GM19455 (cell line): ENCODE results near the gene HTT-AS.
"Not testable (repeated sequence)": the region's sequence is repeated elsewhere in the genome, so short reads cannot be mapped to it uniquely, and the experiment has no call there.

Experiments used
- ATAC-seq: cut with Tn5 transposase; IDR thresholded peaks from one replicate; pipeline ENCODE4 v1.9.1; 2021; ENCODE audit not compliant: unreplicated experiment

HTT-AS gene

DNA sequence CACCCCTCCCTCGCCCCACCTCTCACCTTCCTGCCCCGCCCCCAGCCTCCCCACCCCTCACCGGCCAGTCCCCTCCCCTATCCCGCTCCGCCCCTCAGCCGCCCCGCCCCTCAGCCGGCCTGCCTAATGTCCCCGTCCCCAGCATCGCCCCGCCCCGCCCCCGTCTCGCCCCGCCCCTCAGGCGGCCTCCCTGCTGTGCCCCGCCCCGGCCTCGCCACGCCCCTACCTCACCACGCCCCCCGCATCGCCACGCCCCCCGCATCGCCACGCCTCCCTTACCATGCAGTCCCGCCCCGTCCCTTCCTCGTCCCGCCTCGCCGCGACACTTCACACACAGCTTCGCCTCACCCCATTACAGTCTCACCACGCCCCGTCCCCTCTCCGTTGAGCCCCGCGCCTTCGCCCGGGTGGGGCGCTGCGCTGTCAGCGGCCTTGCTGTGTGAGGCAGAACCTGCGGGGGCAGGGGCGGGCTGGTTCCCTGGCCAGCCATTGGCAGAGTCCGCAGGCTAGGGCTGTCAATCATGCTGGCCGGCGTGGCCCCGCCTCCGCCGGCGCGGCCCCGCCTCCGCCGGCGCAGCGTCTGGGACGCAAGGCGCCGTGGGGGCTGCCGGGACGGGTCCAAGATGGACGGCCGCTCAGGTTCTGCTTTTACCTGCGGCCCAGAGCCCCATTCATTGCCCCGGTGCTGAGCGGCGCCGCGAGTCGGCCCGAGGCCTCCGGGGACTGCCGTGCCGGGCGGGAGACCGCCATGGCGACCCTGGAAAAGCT is at the start of gene HTT-AS, which contains the start of gene HTT:
TSS of gene HTT-AS (minus strand) at position 461 of the 768 bp plus-strand sequence.
TSS of gene HTT (plus strand) at position 604 of the 768 bp plus-strand sequence. CDS start at position 749, 145 bp downstream.
- ATAC-seq: peak; percentile 76

DNA sequence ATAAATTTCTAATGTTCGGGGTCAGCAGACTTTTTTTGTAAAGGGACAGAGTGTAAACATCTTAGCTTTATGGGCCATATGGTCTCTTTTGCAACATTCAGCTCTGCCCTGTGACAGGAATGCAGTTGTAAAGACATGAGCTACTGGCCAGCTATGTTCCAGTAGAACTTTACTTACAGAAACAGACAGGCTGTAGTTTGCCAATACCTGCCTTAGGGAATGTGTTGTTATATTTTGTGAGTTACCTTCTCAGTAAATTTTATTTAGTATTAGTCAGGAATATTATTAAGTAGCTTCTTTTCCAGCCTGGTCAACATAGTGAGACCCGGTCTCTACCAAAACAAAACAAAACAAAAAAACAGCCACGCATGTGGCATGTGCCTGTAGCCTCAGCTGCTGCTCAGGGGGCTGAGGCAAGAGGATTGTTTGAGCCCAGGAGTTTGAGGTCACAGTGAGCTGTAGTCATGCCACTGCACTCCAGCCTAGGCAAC is 48.9 kb upstream of the HTT-AS start:
- no peak for ATAC-seq

- no peak for ATAC-seq
Measured at GRCh38 chr4:3122081-3122563, 47.8 kb upstream of the HTT-AS start.

- no peak for ATAC-seq
Measured at GRCh38 chr4:3121596-3121995, 47.3 kb upstream of the HTT-AS start.

GRCh38 chr4:3121110-3121509 is 46.8 kb upstream of the HTT-AS start:
- no peak for ATAC-seq

DNA sequence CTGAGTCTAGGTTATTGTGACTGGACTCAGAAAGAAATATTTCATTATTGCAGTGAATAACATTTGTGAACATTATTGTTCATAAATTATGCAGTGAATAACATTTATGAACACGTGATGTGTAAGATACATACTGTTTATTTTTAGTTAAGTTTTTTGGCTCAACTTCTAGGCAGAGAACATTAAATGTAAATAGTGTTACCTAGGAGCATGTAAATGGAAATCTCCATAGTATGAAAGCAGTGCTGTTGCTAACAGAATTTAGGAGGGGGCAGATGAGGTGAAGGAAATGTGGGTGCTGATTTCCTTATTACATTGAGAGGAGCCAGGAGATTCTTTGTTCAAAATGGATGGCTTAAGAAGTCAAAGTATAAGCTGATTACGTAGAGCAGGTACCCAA is 45.1 kb upstream of the HTT-AS start:
- no peak for ATAC-seq

DNA sequence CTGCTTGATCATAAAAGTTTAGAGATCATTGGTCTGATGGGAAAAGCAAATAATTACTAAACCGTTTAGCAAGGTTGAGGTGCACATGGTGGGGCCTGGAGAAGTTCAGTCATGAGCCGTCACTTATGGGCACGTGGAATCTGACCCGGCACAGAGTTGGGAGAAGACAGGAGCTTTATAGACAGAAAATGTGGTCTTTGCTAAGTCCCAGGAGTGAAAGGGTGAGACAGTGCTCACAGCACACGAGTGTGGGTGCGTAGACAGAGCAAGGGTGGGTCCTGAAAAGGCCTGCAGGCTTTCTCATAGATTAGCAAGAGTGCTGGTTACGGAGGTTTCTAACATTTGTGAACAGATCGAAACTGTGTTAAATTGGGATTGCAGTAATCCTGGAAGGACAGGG is 44.0 kb upstream of the HTT-AS start:
- no peak for ATAC-seq

GRCh38 chr4:3116955-3117354 is 42.6 kb upstream of the HTT-AS start:
- ATAC-seq: no peak

DNA sequence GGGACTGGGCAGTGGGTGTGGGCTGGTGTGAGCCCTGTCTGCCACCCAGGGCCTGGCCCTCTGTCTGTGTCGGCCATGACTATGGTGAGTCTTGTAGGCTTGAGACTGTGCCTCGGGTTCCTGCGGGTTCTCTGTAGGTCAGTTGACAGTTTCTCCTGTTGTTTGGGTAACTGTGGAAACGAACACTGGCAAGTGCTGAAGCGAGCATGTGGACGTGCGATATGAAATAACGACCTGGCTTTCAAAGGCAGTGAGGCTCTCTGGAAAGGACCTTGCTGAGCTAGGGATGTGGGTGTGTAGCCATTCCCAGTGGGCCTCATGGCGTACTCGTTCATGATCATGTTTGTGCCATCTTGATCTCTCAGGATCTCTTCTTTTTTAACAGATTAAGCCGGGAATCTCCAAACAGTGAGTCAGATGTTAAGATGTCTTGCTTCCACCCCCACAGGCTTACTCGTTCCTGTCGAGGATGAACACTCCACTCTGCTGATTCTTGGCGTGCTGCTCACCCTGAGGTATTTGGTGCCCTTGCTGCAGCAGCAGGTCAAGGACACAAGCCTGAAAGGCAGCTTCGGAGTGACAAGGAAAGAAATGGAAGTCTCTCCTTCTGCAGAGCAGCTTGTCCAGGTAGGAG is 41.4 kb upstream of the HTT-AS start:
- no peak for ATAC-seq

- no peak for ATAC-seq
Measured at GRCh38 chr4:3114377-3114776, 40.0 kb upstream of the HTT-AS start.

- no peak for ATAC-seq
Measured at GRCh38 chr4:3112609-3113469, 38.5 kb upstream of the HTT-AS start.

DNA sequence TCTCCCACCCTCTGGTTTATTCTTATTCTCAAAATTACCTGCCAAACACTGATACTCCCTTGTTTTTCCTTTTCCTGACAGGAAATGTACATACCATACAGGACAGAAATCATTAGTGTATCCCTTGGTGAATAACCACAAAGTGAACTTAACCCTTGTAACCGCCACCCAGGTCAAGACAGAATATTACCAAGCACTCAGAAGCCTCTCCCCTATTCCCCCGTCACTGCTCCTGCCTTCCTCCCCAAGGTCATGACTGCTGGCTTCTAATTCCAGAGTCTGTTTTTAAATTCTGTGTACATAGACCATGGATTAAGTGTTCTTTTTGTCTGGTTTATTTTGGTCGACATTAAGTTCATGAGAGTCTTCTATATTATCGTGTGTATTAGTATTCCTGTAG is 37.9 kb upstream of the HTT-AS start:
- no peak for ATAC-seq

- ATAC-seq: no peak
Measured at GRCh38 chr4:3111461-3111860, 37.1 kb upstream of the HTT-AS start.

DNA sequence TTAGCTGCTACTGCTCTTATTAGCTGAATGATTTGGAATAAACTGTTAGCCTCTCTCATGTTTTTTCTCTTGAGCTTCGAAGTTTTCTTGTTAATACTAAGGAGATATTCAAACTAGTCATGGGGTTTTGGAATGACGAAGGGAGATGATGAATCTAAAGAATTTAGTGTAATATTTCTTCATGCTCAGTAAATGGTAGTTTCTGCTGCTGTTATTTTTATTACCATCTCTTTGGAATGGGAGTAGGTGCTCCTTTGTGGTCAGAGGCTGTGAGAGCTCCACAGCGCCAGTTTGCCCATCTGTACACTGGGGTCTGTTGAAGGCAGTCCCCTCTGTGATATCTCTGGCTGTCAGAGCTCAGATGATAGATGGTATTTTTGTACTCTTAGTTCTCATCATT is 33.9 kb upstream of the HTT-AS start:
- no peak for ATAC-seq

GRCh38 chr4:3107691-3108121 is 33.4 kb upstream of the HTT-AS start:
- ATAC-seq: no peak

DNA sequence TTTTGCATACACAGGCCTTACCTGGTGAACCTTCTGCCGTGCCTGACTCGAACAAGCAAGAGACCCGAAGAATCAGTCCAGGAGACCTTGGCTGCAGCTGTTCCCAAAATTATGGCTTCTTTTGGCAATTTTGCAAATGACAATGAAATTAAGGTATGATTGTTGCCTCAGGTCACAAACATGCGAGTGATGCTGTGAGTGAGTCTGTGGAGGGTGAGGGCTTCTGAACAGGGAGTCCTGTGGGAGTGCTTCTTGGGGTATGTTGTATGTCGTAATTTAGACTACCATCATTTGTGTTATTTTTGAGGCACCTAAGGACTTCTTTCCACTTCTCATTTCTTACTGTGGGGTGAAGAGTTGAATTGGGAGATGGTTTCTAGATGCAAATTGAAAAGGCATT is 32.9 kb upstream of the HTT-AS start:
- ATAC-seq: no peak

DNA sequence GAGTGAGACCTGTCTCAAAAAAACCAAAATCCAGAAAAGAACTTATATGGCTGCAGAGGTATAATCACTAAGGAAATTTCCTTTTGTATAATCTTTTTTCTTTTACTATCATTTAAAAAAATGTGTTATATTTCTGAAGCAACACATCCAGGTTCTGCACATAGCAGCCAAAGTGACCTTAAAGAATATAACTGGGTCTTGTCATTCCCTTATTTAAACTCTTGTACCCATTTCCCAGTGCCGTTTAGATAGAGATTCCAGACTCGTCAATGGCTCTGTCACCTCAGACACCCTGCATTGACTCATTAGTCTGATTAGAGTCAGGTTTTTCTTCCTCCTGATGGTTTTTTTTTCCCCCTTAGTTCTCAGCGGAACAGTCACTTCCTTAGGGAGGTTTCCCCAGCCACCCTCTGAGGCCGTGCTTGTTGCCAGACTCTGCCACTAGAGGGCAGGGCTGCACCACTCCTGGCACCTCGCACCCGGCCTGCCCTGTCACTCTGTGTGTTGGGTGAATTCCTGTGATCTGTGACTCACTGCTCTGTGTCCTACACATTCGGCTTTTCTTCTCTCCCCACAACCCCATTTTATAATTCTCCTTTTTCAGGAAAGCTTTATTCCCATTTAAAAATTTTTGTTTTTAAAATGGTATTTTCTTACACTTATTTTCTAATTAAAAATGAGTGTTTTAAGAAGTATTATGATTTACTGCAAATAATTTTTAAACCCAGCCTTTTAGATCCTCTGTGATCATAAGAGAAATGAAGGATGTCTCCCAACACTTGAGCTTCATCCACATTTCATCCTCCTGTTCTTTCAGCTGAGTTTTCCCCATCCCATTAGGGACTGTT is 32.2 kb upstream of the HTT-AS start:
- ATAC-seq: peak; percentile 76

DNA sequence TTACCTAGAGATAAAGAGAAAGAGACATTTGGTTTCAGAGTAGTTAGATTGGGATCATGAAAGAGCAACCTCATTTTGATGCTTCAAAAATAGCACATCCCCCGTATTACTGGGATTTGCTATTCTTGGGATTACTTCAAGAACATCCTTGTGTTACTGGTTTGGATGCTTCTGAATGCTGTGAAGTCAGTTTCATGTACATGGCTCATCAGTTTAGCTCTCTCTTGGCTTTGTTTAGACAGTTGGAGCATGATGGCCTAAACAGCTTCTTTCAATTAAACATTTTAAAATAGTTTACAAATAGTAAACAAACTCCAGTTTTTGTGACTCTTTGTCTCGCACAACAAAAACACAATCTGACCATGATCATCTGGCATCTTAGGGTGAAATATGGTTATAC is 24.0 kb upstream of the HTT-AS start:
- ATAC-seq: no peak

DNA sequence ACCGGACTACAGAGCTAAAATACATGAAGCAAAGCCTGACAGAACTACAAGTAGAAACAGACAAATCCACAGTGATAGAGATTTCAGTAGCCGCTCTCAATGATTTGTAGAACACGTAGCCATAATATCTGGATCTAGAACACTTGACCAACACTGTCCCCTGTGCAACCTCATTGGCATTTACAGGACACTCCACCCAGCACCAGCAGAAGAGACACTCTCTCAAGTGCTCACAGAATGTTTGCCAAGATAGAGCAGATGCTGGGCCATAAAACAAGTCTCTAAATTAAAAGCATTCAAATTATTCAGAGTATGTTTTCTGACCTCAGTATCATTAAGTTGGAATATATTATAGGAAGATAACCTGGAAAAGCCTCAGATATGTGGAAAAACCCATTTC is 21.9 kb upstream of the HTT-AS start:
- no peak for ATAC-seq

DNA sequence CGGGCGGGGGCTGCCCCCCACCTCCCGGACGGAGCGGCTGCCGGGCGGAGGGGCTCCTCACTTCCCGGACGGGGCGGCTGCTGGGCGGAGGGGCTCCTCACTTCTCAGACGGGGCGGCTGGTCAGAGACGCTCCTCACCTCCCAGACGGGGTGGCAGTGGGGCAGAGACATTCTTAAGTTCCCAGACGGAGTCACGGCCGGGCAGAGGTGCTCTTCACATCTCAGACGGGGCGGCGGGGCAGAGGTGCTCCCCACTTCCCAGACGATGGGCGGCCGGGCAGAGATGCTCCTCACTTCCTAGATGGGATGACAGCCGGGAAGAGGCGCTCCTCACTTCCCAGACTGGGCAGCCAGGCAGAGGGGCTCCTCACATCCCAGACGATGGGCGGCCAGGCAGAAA is 20.4 kb upstream of the HTT-AS start:
- not testable (repeated sequence) for ATAC-seq
